H1 (cell line): Measurements from ENCODE around the gene FLT3. TPM values are rescaled to one million over a fixed set of nuclear protein-coding genes. Genes with fewer than 3 reads are reported as not detected.

ENCODE experiments used
- CTCF ChIA-PET: fragments of 300-600 bp; sonication (Branson Sonifier 250); formaldehyde crosslinking; loops from one replicate; lab custom pipeline; 2021; ENCODE audit not compliant: partially characterized antibody; lab: Charles Lee
- POLR2A ChIA-PET: fragments of 300-600 bp; sonication (Branson Sonifier 250); formaldehyde crosslinking; loops from one replicate; lab custom pipeline; 2021; ENCODE audit warnings: inconsistent platforms; ENCODE audit not compliant: partially characterized antibody; lab: Charles Lee
- DNase-seq, 2 experiments: peaks; one replicate each; pipeline versions ENCODE4 v3.0.0 to v3.0.0-alpha.2; 2010 to 2022; ENCODE audit warnings: low spot score in 2 of 2, low read depth in 1 of 2, mixed read lengths in 1 of 2
- FAIRE-seq: peaks from 2 replicates; lab custom pipeline; 2011; peaks lifted over from hg19 to GRCh38; lab: Jason Lieb, UNC
- H2AFZ ChIP-seq: 2 replicates; pipeline ENCODE4 v1.8.1; 2012; ENCODE audit warnings: low read length, inconsistent platforms
- H2AK5ac ChIP-seq: 2 replicates; pipeline ENCODE4 v1.6.1; 2013; ENCODE audit warnings: low read depth, low read length
- H2BK120ac ChIP-seq: replicated peaks from 2 replicates; pipeline ENCODE3; 2013; ENCODE audit warnings: low read depth, low read length, inconsistent platforms
- H2BK12ac ChIP-seq: 2 replicates; pipeline ENCODE4 v1.6.1; 2013; ENCODE audit warnings: low read depth, low read length
- H2BK15ac ChIP-seq: 2 replicates; pipeline ENCODE4 v1.6.1; 2013; ENCODE audit warnings: low read length
- H2BK20ac ChIP-seq: 2 replicates; pipeline ENCODE4 v1.6.1; 2013; ENCODE audit warnings: low read length
- H2BK5ac ChIP-seq: 2 replicates; pipeline ENCODE4 v1.6.1; 2013; ENCODE audit warnings: low read depth, low read length
- H3K14ac ChIP-seq: 2 replicates; pipeline ENCODE4 v1.6.1; 2013; ENCODE audit warnings: inconsistent platforms; ENCODE audit not compliant: insufficient read length
- H3K18ac ChIP-seq: 2 replicates; pipeline ENCODE4 v1.6.1; 2013; ENCODE audit warnings: low read length; ENCODE audit errors: extremely low read depth
- H3K23ac ChIP-seq: 2 replicates; pipeline ENCODE4 v1.6.1; 2013; ENCODE audit warnings: inconsistent platforms; ENCODE audit not compliant: insufficient read length
- H3K23me2 ChIP-seq: 2 replicates; pipeline ENCODE4 v1.6.1; 2013; ENCODE audit warnings: low read depth, low read length
- H3K27ac ChIP-seq: 2 replicates; pipeline ENCODE4 v1.6.1; 2011; ENCODE audit warnings: low read depth, low read length, inconsistent platforms
- H3K27me3 ChIP-seq, 4 experiments: replicated peaks in 1 of 4; 1 replicate in 1 of 4; 2 replicates in 3 of 4; pipeline versions ENCODE4 v1.6.1 to v1.8.1; 2011 to 2013; ENCODE audit warnings: low read length in 3 of 4, mild to moderate bottlenecking in 3 of 4, inconsistent platforms in 2 of 4, mixed read lengths in 2 of 4, moderate library complexity in 1 of 4; ENCODE audit not compliant: control insufficient read depth in 3 of 4, insufficient read depth in 3 of 4; ENCODE audit errors: extremely low read depth in 1 of 4
- H3K36me3 ChIP-seq, 4 experiments: 2 replicates each; pipeline versions ENCODE4 v1.6.1 to v1.8.1; 2011 to 2013; ENCODE audit warnings: mild to moderate bottlenecking in 4 of 4, low read length in 3 of 4, moderate library complexity in 2 of 4, control low read depth in 1 of 4, inconsistent platforms in 1 of 4; ENCODE audit not compliant: insufficient read depth in 4 of 4, control insufficient read depth in 2 of 4
- H3K4ac ChIP-seq: replicated peaks from 2 replicates; pipeline ENCODE3; 2013; ENCODE audit warnings: low read length, low read depth, mixed read lengths, inconsistent platforms; ENCODE audit not compliant: insufficient read length
- H3K4me1 ChIP-seq, 4 experiments: replicated peaks in 1 of 4; 1 replicate in 1 of 4; 2 replicates in 3 of 4; pipeline versions ENCODE4 v1.6.1 to v1.8.1; 2011 to 2013; ENCODE audit warnings: low read length in 3 of 4, inconsistent platforms in 2 of 4, mixed read lengths in 1 of 4; ENCODE audit not compliant: insufficient read depth in 4 of 4, control insufficient read depth in 3 of 4
- H3K4me2 ChIP-seq, 2 experiments: 2 replicates each; pipeline versions ENCODE4 v1.6.1 to v1.8.1; 2011 to 2013; ENCODE audit warnings: low read depth in 2 of 2, low read length in 2 of 2, control low read depth in 1 of 2, inconsistent platforms in 1 of 2, mild to moderate bottlenecking in 1 of 2; ENCODE audit not compliant: insufficient read depth in 1 of 2
- H3K4me3 ChIP-seq, 4 experiments: fragments of 200-600, 300-600 bp in 1 of 4; sonication (generic), shearing (Covaris generic), sonication (Bioruptor Twin) in 1 of 4; 2 replicates each; pipeline versions ENCODE4 v1.5.1 to v1.8.1; 2011 to 2016; ENCODE audit warnings: low read length in 4 of 4, low read depth in 3 of 4, control low read depth in 2 of 4, inconsistent platforms in 2 of 4, mild to moderate bottlenecking in 2 of 4, mixed read lengths in 1 of 4, moderate library complexity in 1 of 4; ENCODE audit not compliant: insufficient read depth in 2 of 4; ENCODE audit errors: extremely low read depth in 1 of 4
- H3K56ac ChIP-seq: replicated peaks from 2 replicates; pipeline ENCODE3; 2013; ENCODE audit warnings: low read depth, mild to moderate bottlenecking, mixed read lengths, low read length, inconsistent platforms; ENCODE audit not compliant: insufficient read length
- H3K79me1 ChIP-seq: 2 replicates; pipeline ENCODE4 v1.6.1; 2013; ENCODE audit warnings: low read depth, low read length, control low read depth
- H3K79me2 ChIP-seq, 2 experiments: 2 replicates each; pipeline versions ENCODE4 v1.6.1 to v1.8.1; 2012 to 2013; ENCODE audit warnings: low read length in 2 of 2, mild to moderate bottlenecking in 2 of 2, inconsistent platforms in 1 of 2; ENCODE audit not compliant: insufficient read depth in 2 of 2, control insufficient read depth in 1 of 2
- H3K9ac ChIP-seq, 4 experiments: replicated peaks in 1 of 4; 1 replicate in 1 of 4; 2 replicates in 3 of 4; pipeline versions ENCODE4 v1.6.1 to v1.8.1; 2011 to 2013; ENCODE audit warnings: low read depth in 3 of 4, low read length in 3 of 4, control low read depth in 2 of 4, mild to moderate bottlenecking in 2 of 4, moderate library complexity in 2 of 4, inconsistent platforms in 1 of 4; ENCODE audit errors: extremely low read depth in 1 of 4
- H3K9me3 ChIP-seq, 2 experiments: 2 replicates each; pipeline versions ENCODE4 v1.6.1 to v1.8.1; 2012 to 2013; ENCODE audit warnings: mild to moderate bottlenecking in 2 of 2, moderate library complexity in 2 of 2, control low read depth in 1 of 2, inconsistent platforms in 1 of 2, low read depth in 1 of 2, low read length in 1 of 2, mixed read lengths in 1 of 2; ENCODE audit not compliant: insufficient read depth in 2 of 2
- H4K20me1 ChIP-seq, 2 experiments: replicated peaks in 1 of 2; 2 replicates each; pipeline versions ENCODE3 to v1.8.1; 2011 to 2013; ENCODE audit warnings: inconsistent platforms in 2 of 2, low read length in 2 of 2, mild to moderate bottlenecking in 1 of 2; ENCODE audit not compliant: insufficient read depth in 2 of 2, control insufficient read depth in 1 of 2
- H4K5ac ChIP-seq: 2 replicates; pipeline ENCODE4 v1.6.1; 2013; ENCODE audit warnings: low read length, low read depth, mixed read lengths, inconsistent platforms; ENCODE audit not compliant: insufficient read length
- H4K8ac ChIP-seq: 2 replicates; pipeline ENCODE4 v1.8.0; 2013; ENCODE audit warnings: mild to moderate bottlenecking, moderate library complexity, low read length, inconsistent platforms; ENCODE audit not compliant: insufficient read depth; ENCODE audit errors: extremely low read depth
- H4K91ac ChIP-seq: replicated peaks from 2 replicates; pipeline ENCODE3; 2013; ENCODE audit warnings: low read length, mixed read lengths, inconsistent platforms; ENCODE audit not compliant: insufficient read length
- HDAC2 ChIP-seq, 2 experiments: fragments of 300-600 bp in 1 of 2; sonication (generic) in 1 of 2; IDR thresholded peaks; 2 replicates each; pipeline ENCODE4 v1.6.1; 2011 to 2012; ENCODE audit warnings: low read depth in 2 of 2, low read length in 2 of 2, mild to moderate bottlenecking in 2 of 2, moderate library complexity in 2 of 2, borderline replicate concordance in 1 of 2, inconsistent platforms in 1 of 2
- KDM1A ChIP-seq: fragments of 200-600, 300-600 bp; sonication (generic); IDR thresholded peaks from 2 replicates; pipeline ENCODE4 v1.7.1; 2016; ENCODE audit warnings: mild to moderate bottlenecking, low read length, borderline replicate concordance
- WGBS, 2 experiments: shearing (Covaris generic) in 1 of 2; methylation state at CpG; one replicate each; pipeline versions ENCODE4 v1.1.6 to v1.1.7; 2013 to 2015; ENCODE audit warnings: low lambda C conversion rate in 2 of 2, mixed read lengths in 2 of 2, inconsistent platforms in 1 of 2, low coverage in 1 of 2, missing lambda C conversion rate in 1 of 2; ENCODE audit not compliant: insufficient replicate concordance in 2 of 2, insufficient coverage in 1 of 2, insufficient read length in 1 of 2; ENCODE audit errors: extremely low coverage in 1 of 2, missing lambda C conversion rate in 1 of 2; 5-methylcytosine and 5-hydroxymethylcytosine counted together
- polyA plus RNA-seq, 7 experiments: library from polyadenylated mRNA; depleted of rRNA in 3 of 7; stranded (reverse) in 5 of 7; unstranded in 2 of 7; fragments of >200 nt in 5 of 7; fragments of 200-250 nt in 2 of 7; gene quantifications; 1 replicate in 5 of 7; 2 replicates in 1 of 7; 4 replicates in 1 of 7; pipeline versions ENCODE4 v1.2.1 to v1.2.3, GENCODE V29; 2011 to 2013; ENCODE audit warnings: missing spikeins in 2 of 7, mixed read lengths in 2 of 7
- total RNA-seq: library from RNA; stranded (reverse); fragmentation: NEBNext Ultra II Directional; extraction: Animal tissue kit (Norgen Biotek cat#: 25700); gene quantifications from 2 replicates; pipeline ENCODE4 v1.2.1, GENCODE V29; 2021

Gene FLT3
- total and polyA plus RNA-seq, 2 of the 8 experiments (the other 6 are each of a cell fraction or from before 2014, with no cell fraction given) = 0.44 to 0.71 TPM

DNA sequence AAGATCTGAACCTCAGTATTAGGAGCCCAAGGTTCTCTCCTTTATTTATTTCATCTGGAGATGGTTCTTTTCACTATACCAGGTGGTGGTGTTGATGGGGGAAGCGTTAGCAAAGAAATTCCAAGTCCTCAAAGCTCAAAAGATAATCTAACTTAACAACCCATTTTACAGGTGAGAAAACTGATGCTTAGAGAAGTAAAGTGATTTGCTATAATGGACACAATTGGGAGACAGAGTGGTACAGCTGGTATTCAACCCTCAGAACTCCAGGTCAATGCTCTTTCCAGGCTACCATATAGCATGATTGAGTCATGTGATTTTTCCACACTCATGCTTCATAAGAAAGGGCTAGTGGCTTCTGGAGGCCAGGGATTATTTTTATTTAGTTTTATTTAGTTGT, 86.9 kb downstream of the FLT3 start:
- no peaks in the 10 kb centered on the region for H3K27me3 ChIP-seq
- H3K36me3 ChIP-seq = no peaks in the 10 kb centered on the region
- no peak overlapping the region for H3K14ac ChIP-seq
- H4K8ac ChIP-seq = no peak overlapping the region
- ChIA-PET POLR2A (no interaction called here), CTCF (interaction anchor here (1.2 kb wide), 2 partner anchors 10 to 30 kb away, joined by 4 read pairs; no protein-coding TSS in a partner anchor)
- no peak overlapping the region for H2BK5ac ChIP-seq
- no peak overlapping the region for H3K4me3 ChIP-seq
- H4K5ac ChIP-seq = no peak overlapping the region
- no peak overlapping the region for H3K27ac ChIP-seq
- DNase-seq (no peak), FAIRE-seq (no peak)
- no peak overlapping the region for H4K91ac ChIP-seq
- no peaks in the 10 kb centered on the region for H4K20me1 ChIP-seq
- TF ChIP-seq HDAC2 (IDR thresholded peaks at IDR 0.05; ENCODE audit: borderline replicate concordance in 1 of 2, low read depth in 2 of 2, low read length in 2 of 2) = no peak; a peak in 1 of 4 replicates
- 0 out of 2 replicates have a peak, but pooled peaks have one; percentile 15 for TF ChIP-seq KDM1A
- H3K4me2 ChIP-seq = no peak overlapping the region
- no peaks in the 10 kb centered on the region for H3K79me2 ChIP-seq
- no peak overlapping the region for H3K9ac ChIP-seq
- no peaks in the 10 kb centered on the region for H3K23me2 ChIP-seq
- 84% methylated on average over 1 of the region's 1 CpG; no CpG with 5 or more reads in 1 of the 2 experiments for WGBS, 2 experiments
- H3K56ac ChIP-seq = no peak overlapping the region
- H2BK15ac ChIP-seq = no peak overlapping the region
- no peak overlapping the region for H2BK20ac ChIP-seq
- H2BK12ac ChIP-seq = no peak overlapping the region
- H2AK5ac ChIP-seq = no peak overlapping the region
- no peak overlapping the region for H2BK120ac ChIP-seq
- H2AFZ ChIP-seq = no peak overlapping the region
- no peak overlapping the region for H3K4ac ChIP-seq
- H3K9me3 ChIP-seq = no peaks in the 10 kb centered on the region
- no peak overlapping the region for H3K18ac ChIP-seq
- H3K79me1 ChIP-seq = no peaks in the 10 kb centered on the region
- no peaks in the 10 kb centered on the region; a peak in 1 of 7 replicates for H3K4me1 ChIP-seq
- no peak overlapping the region for H3K23ac ChIP-seq
